OCI-LY1 (cell line): Measurements from ENCODE around the gene MICAL2.

Source experiments
- H2AFZ ChIP-seq: fragments of 200-600 bp; sonication (generic), shearing (Covaris generic); 2 replicates; pipeline ENCODE4 v1.6.0; 2014; ENCODE audit warnings: antibody characterized with exemption, mild to moderate bottlenecking, low read length
- H3F3A ChIP-seq: fragments of 200-600 bp; sonication (generic), shearing (Covaris generic); 2 replicates; pipeline ENCODE4 v1.6.0; 2014; ENCODE audit warnings: mild to moderate bottlenecking, antibody characterized with exemption, low read length, moderate library complexity; ENCODE audit not compliant: insufficient read depth
- H3K27ac ChIP-seq: fragments of 200-600 bp; sonication (generic); 2 replicates; pipeline ENCODE4 v1.5.1; 2014; ENCODE audit warnings: low read length, mixed run types, mild to moderate bottlenecking, low read depth; ENCODE audit not compliant: poor library complexity, severe bottlenecking
- H3K27me3 ChIP-seq: fragments of 200-600 bp; sonication (generic); 2 replicates; pipeline ENCODE4 v1.6.0; 2014; ENCODE audit warnings: antibody characterized with exemption, mild to moderate bottlenecking, low read length, moderate library complexity; ENCODE audit not compliant: insufficient read depth
- H3K36me3 ChIP-seq: fragments of 200-600 bp; sonication (generic); 2 replicates; pipeline ENCODE4 v1.6.1; 2014; ENCODE audit warnings: mild to moderate bottlenecking, antibody characterized with exemption, low read length, moderate library complexity, mixed read lengths; ENCODE audit not compliant: insufficient read depth
- H3K4me1 ChIP-seq: fragments of 200-600 bp; sonication (generic); 2 replicates; pipeline ENCODE4 v1.5.1; 2014; ENCODE audit warnings: mild to moderate bottlenecking, low read length, moderate library complexity; ENCODE audit not compliant: insufficient read depth, severe bottlenecking
- H3K4me2 ChIP-seq: fragments of 200-600 bp; sonication (generic), shearing (Covaris generic); 2 replicates; pipeline ENCODE4 v1.6.1; 2014; ENCODE audit warnings: low read length
- H3K4me3 ChIP-seq: fragments of 200-600 bp; sonication (generic); 2 replicates; pipeline ENCODE4 v1.5.1; 2014; ENCODE audit warnings: low read length, low read depth, mild to moderate bottlenecking, mixed read lengths; ENCODE audit not compliant: poor library complexity, severe bottlenecking
- H3K79me2 ChIP-seq: fragments of 200-600 bp; shearing (Covaris generic); 2 replicates; pipeline ENCODE4 v1.6.1; 2016; ENCODE audit warnings: mixed run types, low read length, mixed read lengths; ENCODE audit not compliant: insufficient read depth
- H3K9ac ChIP-seq: fragments of 200-600 bp; sonication (generic), shearing (Covaris generic); 2 replicates; pipeline ENCODE4 v1.6.1; 2014; ENCODE audit warnings: mild to moderate bottlenecking, low read length, mixed read lengths
- H3K9me2 ChIP-seq: fragments of 200-600 bp; sonication (generic), shearing (Covaris generic); 2 replicates; pipeline ENCODE4 v1.6.1; 2014; ENCODE audit warnings: low read depth, mild to moderate bottlenecking, low read length, mixed read lengths
- H3K9me3 ChIP-seq: fragments of 200-600 bp; shearing (Covaris generic); 2 replicates; pipeline ENCODE4 v1.6.1; 2014; ENCODE audit warnings: low read length, mixed read lengths
- H4K20me1 ChIP-seq: fragments of 200-600 bp; sonication (generic), shearing (Covaris generic); 2 replicates; pipeline ENCODE4 v1.6.0; 2016; ENCODE audit warnings: mild to moderate bottlenecking, low read length; ENCODE audit not compliant: insufficient read depth
- EZH2 ChIP-seq: fragments of 200-600 bp; sonication (generic), shearing (Covaris generic); IDR thresholded peaks from 2 replicates; pipeline ENCODE4 v1.8.0; 2017; ENCODE audit warnings: borderline replicate concordance, mixed run types, mild to moderate bottlenecking, antibody characterized with exemption, low read length, moderate library complexity, mixed read lengths
- TF ChIP-seq, protein P1 (sequence below): fragments of 200-600 bp; sonication (generic), shearing (Covaris generic); IDR thresholded peaks from 2 replicates; pipeline ENCODE4 v1.5.1; 2017; ENCODE audit warnings: mild to moderate bottlenecking, antibody characterized with exemption, low read length, moderate library complexity, mixed read lengths

The MICAL2 gene

DNA sequence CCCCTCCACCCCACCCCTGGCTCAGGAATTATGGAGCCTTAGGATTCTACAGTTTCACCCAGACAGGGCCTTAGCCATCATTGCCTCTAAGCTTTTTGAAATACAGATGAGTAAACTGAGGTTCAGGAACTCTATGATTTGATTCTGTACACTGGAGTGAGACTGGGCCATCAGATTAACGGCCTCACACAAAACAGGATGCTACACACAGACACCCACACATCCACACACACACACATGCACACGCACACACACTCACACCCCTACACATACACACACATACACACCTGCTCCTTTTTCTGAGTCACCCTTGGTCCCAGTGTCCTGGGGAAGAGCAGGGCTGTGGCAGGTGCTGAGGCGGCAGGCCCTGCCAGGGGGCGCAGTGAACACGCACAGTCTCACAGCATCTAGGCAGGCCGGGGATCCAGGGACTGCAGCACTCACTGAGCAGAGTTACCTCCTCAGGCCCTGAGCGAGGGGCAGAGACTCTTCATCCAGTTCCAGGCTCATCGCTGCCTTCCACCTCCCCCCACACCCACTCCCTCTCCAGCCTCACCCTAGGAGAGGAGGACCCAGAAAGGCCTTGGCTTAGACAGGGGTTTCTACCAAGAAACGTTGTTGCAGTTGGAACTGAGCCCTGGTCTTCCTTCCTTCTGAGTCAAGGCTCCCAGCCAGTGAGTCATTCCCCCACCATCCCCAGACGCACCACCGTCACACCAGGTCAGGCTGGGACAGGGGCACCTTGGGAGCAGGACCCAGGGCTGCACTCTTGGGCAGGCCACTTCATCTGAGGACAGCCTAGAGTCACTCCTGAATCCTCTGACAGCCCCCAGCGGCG, 177.2 kb downstream of the MICAL2 start:
- Histone ChIP-seq H3K79me2 (no peaks in the 10 kb centered on the region), H3K36me3 (no peaks in the 10 kb centered on the region), H3K9me3 (no peaks in the 10 kb centered on the region), H3F3A (no peaks in the 10 kb centered on the region), H4K20me1 (no peaks in the 10 kb centered on the region), H3K27me3 (no peaks in the 10 kb centered on the region), H3K9me2 (no peaks in the 10 kb centered on the region), H3K4me1 (no peaks in the 10 kb centered on the region), H3K4me2 (no peak overlapping the region), H3K27ac (no peak overlapping the region), H3K4me3 (no peak overlapping the region), H3K9ac (no peak overlapping the region), H2AFZ (no peak overlapping the region)
- no peak for TF ChIP-seq EZH2
- TF ChIP-seq, protein P1, sequence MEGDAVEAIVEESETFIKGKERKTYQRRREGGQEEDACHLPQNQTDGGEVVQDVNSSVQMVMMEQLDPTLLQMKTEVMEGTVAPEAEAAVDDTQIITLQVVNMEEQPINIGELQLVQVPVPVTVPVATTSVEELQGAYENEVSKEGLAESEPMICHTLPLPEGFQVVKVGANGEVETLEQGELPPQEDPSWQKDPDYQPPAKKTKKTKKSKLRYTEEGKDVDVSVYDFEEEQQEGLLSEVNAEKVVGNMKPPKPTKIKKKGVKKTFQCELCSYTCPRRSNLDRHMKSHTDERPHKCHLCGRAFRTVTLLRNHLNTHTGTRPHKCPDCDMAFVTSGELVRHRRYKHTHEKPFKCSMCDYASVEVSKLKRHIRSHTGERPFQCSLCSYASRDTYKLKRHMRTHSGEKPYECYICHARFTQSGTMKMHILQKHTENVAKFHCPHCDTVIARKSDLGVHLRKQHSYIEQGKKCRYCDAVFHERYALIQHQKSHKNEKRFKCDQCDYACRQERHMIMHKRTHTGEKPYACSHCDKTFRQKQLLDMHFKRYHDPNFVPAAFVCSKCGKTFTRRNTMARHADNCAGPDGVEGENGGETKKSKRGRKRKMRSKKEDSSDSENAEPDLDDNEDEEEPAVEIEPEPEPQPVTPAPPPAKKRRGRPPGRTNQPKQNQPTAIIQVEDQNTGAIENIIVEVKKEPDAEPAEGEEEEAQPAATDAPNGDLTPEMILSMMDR: peak; percentile 54

DNA sequence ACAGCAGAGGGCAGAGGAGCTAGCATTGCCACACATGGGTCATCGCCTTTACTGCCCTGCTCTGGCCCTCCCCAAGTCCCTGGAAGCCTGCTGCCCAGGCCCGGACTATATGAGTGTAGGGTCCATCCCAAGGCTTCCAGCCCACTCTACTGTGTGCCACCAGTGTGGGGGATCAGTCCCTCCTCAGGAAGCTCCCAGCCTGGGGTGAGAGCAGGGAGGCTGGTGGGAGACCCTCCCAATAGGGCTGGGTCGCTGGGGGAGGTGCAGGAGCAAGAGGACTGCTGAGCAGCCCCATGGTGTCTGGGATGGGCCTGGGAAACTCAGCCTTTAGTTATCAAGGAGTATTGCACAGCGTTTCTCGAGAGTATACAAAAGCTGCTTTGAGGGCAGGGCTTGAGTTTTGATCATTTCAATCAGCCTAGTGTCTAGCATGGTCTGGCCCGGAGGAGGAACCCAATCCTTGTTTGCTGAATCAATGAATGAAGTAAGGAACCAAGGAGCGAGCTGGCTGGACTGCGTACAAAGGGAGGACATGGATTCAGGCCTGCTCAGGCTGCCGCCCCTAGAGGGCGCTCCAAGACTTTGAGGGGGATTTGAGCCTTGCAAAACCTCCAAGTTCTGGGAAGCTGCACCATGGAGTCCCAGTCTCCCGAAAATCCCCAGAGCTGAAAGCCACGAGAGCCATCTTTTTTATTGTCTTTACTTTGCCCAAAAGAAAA, 178.0 kb downstream of the MICAL2 start:
- Histone ChIP-seq H3K9me2 (no peaks in the 10 kb centered on the region), H3K4me3 (no peak overlapping the region), H3K9ac (no peak overlapping the region), H3F3A (no peaks in the 10 kb centered on the region), H4K20me1 (no peaks in the 10 kb centered on the region), H3K79me2 (no peaks in the 10 kb centered on the region), H3K27me3 (no peaks in the 10 kb centered on the region), H3K4me1 (no peaks in the 10 kb centered on the region), H3K27ac (no peak overlapping the region), H3K9me3 (no peaks in the 10 kb centered on the region), H3K4me2 (no peak overlapping the region), H3K36me3 (no peaks in the 10 kb centered on the region), H2AFZ (no peak overlapping the region)
- TF ChIP-seq, protein P1: peak; percentile 82
- TF ChIP-seq EZH2: no peak

DNA sequence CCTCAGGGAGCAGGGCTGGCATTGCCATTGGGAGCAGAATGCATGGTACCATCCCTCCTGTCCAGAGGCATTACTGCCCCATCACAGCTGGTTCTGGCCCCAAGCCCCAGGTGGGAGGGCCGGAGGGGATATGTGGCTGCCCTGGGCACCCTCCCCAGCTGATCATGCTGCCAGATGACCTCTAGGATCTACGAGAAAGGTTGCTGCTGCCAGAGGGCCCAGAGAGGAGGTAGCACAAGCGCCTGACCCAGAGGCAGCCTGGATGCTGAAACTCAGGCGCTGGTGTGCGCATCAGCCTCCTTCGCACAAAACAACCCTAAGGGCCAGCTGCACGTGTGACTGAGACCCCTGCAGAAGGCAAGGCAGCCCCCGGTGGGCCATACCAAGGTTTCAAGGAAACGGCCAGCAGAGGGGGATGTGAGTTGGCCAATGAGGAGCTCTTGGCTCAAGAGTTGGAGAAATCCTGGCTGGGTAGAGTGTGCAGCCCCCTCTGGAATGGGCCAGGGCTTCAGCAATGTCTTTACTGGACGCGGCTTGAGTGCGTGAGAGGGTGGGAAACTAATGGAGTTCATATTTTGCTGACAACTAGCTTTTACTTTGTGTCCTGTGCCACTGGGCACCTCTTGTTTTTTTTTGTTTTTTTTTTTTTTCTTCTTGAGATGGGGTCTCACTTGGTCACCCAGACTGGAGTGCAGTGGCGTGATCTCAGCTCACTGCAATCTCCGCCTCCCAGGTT, 178.7 kb downstream of the MICAL2 start:
- no peak overlapping the region for H3K4me2 ChIP-seq
- no peaks in the 10 kb centered on the region for H3F3A ChIP-seq
- no peaks in the 10 kb centered on the region for H4K20me1 ChIP-seq
- H3K9me3 ChIP-seq: no peaks in the 10 kb centered on the region
- TF ChIP-seq EZH2: no peak
- TF ChIP-seq, protein P1: peak; percentile 29; the same call in 1 of the 2 replicates
- H3K36me3 ChIP-seq: no peaks in the 10 kb centered on the region
- H3K4me3 ChIP-seq: no peak overlapping the region
- H3K9me2 ChIP-seq: no peaks in the 10 kb centered on the region
- no peaks in the 10 kb centered on the region for H3K4me1 ChIP-seq
- H2AFZ ChIP-seq: no peak overlapping the region
- H3K79me2 ChIP-seq: no peaks in the 10 kb centered on the region
- no peak overlapping the region for H3K27ac ChIP-seq
- no peak overlapping the region for H3K9ac ChIP-seq
- no peaks in the 10 kb centered on the region for H3K27me3 ChIP-seq
